Measurements from ENCODE around the gene ABCB4.

The ABCB4 gene

DNA sequence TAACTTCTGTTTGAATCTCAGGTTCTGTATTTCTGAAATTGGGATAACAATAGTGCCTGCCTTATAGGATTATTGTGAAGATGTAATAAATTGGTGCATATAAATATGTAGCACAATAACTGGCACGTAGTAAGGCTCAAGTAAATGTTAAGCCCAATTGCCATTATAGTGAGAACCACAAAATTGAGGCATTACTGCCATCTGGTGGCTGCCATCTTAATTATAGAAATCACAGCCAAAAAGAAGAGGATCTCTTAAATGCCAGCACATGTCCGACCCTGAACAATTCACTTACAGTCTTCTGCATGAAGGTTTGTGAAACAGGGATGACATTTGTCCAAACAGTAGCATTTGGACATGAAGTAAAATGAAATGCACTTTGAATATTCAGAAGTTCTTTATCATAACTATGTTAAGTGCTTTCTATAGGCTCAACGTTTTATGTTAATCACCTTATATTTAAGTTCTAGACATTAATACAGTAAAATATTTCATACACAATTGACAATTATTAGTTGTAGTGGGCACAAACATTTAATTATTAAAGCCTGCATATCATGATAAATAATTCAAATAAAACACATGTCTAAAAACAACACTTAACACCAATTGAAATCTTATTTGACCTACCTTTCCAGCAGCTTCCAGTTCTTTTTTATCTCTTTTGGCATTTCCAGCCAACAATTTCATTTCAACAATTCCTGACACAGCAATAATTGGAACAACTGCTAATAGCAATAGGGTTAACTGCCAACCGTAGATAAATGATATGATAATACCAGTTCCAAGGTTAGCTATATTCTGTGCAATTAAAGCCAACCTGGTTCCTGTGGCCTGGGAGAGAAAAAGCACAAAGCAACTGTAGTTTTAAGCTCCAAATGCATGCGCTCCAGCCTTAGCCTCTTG is 58.5 kb downstream of the ABCB4 start:
- peak; percentile 84 for DNase-seq

DNA sequence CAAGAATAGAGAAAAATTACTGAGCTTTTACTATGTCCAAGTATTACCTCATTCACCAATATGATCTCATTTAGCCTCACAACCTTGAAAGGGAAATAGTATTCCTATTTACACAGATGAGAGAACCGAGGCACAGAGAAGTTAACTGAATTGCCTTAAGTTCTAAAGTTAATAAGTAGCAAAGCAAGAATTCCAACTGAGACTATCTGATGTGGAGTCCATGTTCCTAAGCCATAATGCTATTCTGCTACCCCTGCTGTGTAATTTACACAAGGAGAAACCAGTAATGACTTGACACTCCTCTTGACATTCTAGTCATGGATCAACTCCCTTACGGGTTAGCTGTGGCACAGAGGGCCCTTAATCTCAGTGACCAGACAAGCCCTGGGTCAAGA is 60.7 kb downstream of the ABCB4 start:
- DNase-seq, result no peak

DNA sequence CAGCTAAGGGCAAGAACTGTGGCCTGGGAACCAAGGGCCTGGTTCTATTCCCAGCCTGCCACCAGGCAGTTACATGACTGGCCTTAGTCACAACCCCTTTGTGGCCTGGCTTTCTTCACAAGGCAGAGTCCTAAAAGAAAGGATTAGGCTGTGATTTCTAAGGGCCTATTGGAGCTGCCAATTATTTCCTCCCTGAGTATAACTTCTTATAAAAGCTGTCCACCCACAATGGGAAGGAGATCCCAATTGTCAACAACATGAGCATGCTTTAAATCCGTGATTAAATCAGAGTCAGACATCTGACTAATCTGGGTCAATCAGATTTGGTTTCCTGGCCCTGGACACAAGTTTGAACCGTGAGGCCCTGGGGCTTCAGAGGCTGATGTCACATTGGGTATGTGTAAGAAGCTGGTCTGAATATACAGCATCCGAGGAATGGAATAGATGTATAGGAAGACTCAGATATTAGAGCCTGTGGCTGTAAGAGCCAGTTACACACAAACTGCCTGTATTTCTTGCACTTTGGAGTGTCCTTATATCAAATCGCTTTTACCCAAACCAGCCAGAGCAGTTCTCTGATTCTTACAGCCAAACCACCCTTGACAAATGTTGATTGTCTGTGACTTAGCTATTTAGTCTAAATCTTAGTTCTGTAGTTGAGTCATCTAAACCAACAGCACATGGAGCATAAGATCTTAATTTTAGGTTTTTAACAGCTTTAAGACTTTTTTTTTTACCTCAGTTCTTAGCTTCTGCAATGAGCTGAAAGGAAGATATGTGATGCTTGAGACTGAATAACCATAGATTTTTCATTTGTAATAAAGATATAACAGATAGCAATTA is 61.3 kb downstream of the ABCB4 start:
- no peak for DNase-seq

DNA sequence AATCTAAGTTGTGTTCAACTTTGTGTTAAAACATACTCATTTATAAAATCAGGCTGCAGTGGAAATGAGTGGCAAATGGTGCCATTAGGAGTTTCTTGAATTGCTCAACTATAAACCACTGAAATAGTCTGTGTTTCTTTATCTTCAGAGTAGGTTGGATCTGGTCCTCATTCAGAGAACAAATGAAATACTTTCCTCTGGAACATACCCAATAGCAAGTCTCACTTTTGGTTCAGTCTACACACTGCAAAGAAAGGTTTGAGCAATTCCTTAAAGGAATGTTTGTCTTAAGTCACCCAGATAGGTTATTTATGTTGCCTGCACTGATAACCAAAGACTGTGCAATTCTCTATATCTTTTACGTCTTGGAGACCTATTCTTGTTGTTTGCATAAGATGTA is 62.5 kb downstream of the ABCB4 start:
- no peak for DNase-seq

DNA sequence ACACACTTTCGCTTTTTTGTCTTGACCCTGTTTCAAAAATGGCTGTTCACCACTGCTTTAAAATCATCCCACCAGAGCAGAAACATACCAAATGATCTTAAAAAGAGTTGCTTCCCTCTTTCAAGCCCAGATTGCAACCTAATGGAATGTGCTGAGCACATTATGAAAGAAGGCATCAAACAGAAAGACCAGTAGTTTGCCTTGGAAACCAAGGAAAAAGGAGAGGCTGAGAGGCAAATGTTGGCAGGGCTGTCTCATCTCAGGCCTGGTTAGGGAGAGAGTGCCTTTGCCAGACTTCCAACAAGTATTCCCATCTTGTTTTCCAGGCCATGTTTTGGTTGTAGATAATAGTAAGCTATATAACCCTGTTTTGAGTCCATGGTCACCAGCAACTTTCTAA is 64.3 kb downstream of the ABCB4 start:
- DNase-seq, result no peak

DNA sequence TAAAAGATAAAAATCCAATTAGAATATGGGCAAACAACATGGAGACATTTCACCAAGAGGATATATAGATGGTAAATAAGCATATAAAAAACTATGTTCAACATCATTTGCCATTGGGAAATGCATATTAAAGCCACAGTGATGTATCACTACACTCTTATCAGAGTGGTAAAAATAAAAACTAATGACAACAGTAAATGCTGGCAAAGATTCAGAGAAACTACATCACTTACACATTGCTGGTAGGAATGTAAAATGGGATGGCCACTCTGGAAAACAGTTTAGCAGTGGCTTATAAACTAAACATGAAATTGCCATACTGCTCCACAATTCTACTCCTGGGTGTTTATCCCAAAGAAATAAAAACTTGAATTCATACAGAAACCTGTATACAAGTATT is 70.8 kb downstream of the ABCB4 start:
- no peak for DNase-seq

DNA sequence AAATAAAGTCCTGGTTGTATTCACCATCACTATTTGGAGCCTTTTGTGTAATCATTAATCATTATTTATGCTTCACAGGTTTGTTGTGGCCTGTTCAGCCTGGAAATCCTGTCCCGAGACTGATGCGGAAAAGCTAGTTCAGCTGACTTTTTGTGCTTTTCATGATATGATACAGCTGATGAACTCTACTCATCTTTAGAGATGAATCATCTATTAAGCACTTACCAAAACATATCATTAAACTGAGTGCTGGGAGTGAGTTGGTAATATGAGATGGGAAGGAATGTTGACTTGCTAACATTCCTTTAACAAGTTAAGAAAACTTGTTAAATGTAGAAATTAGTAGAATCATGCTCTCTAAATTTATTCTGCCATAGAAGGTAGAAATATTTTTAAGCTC is 77.0 kb downstream of the ABCB4 start:
- no peak for DNase-seq

DNA sequence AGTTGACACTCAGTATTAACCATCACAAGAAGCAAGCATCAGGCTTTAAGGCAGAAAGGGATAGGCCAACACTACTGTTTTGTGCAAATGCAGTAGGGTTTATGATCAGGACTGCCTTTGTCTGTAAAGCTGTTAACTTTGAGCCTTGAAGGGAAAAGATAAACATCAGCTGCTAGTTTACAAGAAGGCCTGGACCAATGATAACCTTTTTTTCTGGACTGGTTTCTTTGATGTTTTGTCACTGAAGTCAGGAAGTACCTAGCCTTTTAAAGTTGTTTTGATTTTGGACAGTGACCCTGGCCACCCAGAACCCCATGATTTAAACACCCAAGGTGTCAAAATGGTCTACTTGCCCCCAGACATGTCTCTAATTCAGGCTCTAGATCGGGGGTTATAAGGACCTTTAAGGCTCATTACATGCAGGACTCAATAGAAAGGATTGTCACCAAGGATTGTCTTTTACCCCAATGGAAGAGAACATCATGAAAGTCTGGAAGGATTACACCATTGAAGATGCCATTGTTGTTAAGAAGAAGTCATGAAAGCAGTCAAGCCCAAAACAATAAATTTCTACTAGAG is 79.9 kb downstream of the ABCB4 start:
- DNase-seq, result no peak

DNA sequence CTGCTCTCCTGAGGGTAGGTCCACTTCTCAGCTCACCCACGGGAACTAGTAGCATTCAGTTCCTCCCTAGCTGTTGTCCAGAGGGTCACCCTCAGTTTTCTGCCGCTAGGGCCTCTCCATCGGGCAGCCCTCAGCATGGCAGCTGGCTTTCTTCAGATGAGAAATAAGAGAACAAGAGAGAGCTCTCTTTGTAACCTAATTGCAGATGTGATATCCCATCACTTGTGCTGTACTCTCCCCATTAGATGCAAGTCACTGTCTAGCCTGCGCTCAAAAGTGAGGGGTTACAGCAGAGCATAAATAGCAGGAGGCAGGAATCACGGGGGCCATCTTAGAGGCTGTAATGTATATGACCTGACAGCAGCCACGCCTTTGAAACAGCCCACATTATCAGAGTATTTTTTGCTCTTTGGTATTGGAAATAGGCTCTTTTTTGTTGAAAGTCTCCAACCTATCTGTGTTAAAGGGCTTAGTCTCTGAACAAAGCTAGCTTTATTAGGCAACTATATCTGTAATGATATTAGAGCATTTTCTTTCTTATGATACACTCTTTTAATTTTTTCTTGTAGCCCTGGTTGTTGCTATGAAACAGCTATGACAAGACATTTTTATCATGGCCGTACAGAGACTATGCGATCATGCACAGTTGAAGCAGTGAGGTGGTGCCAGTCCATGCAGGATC is 84.3 kb downstream of the ABCB4 start:
- DNase-seq, result no peak

DNA sequence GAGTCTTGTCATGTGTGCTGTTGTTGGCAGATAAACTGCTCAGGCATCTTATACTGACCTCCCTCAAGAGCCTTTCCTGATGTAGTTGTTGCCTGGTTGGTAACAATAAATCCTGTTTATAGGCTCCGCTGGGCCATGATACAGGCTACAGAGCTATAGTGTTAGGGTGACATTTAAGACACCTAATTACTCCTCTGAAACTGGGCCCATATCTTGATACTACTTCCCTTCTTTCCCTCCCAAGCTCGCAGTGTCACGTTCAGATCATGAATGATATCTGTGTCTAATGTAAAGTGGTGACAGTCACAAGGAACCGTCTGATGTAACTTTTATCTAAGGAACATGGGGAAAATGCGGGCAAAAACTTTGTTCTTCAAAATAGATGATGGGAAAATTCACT is 94.6 kb downstream of the ABCB4 start:
- DNase-seq, result no peak

DNA sequence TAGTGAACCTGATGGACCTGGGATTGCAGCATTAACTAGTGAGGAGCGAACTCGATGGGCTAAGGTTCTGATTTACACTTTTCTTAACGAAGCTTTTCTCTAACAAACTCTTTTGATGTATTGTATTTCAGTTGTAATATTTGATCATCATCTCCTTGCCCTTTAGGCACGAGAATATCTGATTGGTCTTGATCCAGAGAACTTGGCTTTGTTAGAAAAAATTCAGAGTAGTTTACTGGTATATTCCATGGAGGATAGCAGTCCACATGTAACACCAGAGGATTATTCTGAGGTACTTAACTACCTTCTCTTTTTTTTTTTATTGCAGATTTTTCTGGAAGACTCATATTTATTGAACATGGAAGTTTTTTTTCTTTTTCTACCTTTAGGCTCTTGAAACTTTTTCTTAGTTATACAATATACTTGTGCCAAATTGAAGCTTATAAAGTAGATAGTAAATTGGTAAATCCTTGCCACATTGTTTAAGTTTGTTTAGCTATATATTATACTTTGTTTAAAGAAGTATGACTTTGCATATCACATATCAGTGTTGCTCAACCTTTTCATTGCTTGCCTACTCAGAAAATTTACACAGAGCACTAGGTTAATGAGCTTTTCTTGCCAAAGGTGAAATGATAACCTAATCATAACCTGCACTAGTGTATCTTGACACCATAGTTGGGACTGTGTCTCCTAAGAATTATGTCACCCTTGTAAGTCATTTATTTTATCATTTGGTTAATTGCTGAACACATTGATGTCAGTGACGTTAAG is 99.6 kb downstream of the ABCB4 start:
- DNase-seq, result no peak

DNA sequence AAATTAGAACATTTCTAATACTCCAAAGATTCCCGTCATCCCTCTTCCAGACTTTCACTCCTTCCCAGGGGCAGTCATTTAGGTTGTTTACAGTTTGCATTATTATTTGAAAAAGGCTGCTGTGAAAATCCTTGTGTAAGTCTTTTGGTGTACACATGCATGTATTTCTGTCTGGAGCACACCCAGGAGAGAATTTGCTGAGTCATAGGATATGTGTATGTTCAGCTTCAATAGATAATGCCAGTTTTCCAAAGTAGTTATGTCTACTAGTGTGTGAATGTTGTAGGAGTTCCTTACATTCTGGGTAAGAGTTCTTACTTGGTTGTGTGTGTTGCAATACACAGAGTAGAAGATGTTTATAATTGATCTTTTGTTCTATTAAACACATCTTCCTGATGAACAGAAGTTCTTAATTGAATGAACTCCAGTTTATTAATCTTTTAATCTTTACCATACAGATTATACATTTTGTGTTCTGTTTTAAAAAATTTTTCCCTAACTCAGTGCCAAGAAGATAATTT is 104.8 kb downstream of the ABCB4 start:
- peak; percentile 67 for DNase-seq

DNA sequence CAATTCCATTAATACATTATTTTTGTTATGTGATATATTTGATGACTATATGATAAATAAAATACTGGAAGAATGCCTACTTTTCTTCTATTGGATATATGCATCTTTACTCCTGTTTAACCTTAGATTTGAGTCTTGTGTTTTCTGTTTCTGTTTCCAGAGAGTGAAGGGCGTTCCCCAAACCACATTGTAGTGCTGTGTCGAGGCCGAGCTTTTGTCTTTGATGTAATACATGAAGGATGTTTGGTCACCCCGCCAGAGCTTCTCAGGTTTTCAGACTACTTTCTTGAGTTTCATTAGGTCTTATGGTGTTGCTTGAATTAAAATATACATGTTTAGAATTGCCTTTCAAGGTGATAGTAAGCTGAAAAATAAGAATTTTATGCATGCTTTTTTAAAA is 106.3 kb downstream of the ABCB4 start:
- DNase-seq, result no peak

DNA sequence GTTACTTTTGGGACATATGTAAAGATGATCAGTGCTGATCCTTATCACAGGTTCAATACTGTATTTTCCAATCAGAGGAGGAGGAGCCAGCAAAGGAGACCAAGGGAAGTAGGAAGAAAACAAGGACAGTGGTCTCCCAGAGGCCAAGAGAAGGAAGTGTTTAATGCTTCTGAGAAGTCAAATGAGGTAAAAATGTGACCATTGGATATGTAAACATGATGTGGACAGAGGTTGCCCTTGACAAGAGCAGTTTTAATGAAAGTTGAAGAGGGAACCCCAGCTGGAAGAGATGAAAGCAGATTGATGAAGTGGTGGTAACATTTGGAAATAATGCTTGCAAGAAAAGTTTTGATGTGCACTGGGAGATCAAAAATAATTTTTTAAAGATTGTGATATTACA is 111.2 kb downstream of the ABCB4 start:
- no peak for DNase-seq

DNA sequence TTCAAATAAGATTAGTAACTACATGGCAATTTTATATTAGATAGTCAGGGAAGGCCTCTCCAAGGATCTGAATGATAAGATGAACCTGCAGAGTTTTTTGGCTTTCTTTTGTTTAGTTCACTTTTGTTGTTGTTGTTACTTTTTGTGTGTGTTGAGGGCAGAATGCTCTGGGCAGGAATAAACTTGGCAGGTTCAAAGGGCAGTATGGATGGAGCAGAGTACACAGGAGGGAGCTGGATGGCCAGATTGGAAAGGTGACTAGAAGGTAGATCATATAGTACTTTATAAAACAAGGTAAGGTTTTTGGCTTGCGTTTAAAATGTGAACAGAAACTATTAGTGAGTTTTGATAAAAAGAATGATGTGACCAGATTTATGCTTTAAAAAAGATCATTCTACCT is 112.1 kb downstream of the ABCB4 start:
- DNase-seq, result no peak

DNA sequence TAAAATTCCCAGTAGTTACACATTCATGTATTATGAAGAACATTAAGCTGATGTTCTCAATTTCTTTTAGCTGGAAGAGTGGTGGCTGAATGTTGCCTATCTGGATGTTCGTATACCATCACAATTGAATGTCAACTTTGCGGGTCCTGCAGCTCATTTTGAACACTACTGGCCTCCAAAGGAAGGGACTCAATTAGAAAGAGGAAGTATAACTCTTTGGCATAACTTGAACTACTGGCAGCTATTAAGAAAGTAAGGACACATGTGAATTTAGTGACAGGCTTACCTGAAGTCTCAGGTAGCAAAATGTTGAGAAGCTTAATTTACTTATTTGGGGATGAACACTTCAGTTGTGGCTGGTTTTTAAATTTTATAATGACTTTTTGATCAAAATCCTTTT is 114.2 kb downstream of the ABCB4 start:
- peak; percentile 8 for DNase-seq

DNA sequence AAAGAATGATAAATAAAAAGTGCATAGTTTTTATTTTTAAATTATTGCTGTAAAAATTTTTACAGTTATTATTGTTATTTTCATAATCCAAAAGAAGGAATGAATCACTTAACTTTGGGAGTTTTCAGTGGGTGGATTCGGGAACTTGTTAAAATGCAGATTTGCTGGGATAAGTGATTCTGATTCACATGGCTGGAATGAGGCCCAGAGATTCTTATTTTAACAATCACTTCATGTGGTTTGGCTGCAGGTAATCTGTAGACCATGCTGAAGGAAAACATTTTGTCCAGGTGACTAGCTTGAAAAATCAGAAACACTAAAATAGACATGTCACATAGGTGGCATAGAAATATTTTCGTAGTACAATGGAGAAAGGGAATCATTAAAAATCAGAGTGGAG is 116.1 kb downstream of the ABCB4 start:
- DNase-seq, result no peak

DNA sequence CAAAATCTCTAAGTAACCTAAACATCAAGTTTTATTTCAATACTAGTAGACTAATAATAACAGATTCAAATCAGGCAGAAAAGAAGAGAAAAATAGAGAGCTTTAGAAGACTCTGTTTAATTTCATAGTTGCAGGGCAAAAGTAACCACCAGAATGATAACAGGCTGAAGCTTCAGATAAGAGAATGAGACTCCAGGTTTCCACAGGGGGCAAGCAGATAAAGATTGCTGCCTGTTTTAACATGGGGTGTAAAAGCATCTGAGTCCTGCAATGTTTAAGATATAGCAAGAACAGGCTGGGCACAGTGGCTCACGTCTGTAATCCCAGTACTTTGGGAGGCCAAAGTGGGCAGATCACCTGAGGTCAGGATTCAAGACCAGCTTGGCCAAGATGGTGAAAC is 119.0 kb downstream of the ABCB4 start:
- DNase-seq, result peak; percentile 75

DNA sequence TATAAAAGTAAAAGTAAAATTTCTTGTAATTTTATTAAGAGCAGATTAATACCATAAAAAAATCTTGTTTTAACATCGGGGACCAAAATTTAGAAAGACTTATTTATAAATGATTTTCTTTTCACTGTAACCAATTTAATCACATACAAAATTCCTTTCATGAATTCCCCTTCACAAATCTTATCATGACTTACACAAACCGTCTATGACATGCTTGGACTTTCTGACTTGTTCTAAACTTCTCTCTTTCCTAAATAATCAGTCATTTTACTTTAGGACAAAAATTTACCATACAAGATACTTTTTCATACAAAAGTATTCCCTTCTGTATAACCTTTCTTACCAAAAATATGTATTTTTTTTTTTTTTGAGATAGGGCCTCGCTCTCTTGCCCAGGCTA is 120.7 kb downstream of the ABCB4 start:
- peak; percentile 52 for DNase-seq

Measured in hematopoietic multipotent progenitor cell treated with erythropoietin and hydrocortisone succinate and interleukin-3 and kit ligand, for 4 days (in vitro differentiated cells).